Liver (tissue), 9 donors: Measurements from ENCODE around the gene KCTD16. TPM values are rescaled to one million over a fixed set of nuclear protein-coding genes. Genes with fewer than 3 reads are reported as not detected.

Experiments
- DNase-seq: peaks from one replicate; pipeline ENCODE4 v3.0.0-alpha.2; 2017; ENCODE audit warnings: low spot score
- H3K27ac ChIP-seq, 2 donors: one replicate each; pipeline ENCODE4 v1.7.0; 2013; ENCODE audit warnings: inconsistent platforms in 2 of 2, low read length in 2 of 2, control low read depth in 1 of 2, low read depth in 1 of 2, mild to moderate bottlenecking in 1 of 2
- H3K27me3 ChIP-seq, 4 donors: one replicate each; pipeline versions ENCODE4 v1.6.1 to v1.7.0; 2013; ENCODE audit warnings: low read length in 3 of 4, inconsistent platforms in 1 of 4, mild to moderate bottlenecking in 1 of 4, moderate library complexity in 1 of 4; ENCODE audit not compliant: control insufficient read depth in 4 of 4, insufficient read depth in 4 of 4
- H3K36me3 ChIP-seq, 4 donors: one replicate each; pipeline versions ENCODE4 v1.6.1 to v1.7.0; 2013; ENCODE audit warnings: low read length in 3 of 4, mild to moderate bottlenecking in 3 of 4, low read depth in 1 of 4, moderate library complexity in 1 of 4; ENCODE audit not compliant: control insufficient read depth in 4 of 4, insufficient read depth in 3 of 4
- H3K4me1 ChIP-seq, 4 donors: one replicate each; pipeline versions ENCODE4 v1.6.1 to v1.7.0; 2013; ENCODE audit warnings: low read length in 3 of 4, mild to moderate bottlenecking in 3 of 4, moderate library complexity in 1 of 4; ENCODE audit not compliant: control insufficient read depth in 4 of 4, insufficient read depth in 4 of 4
- H3K4me3 ChIP-seq, 3 donors: one replicate each; pipeline versions ENCODE4 v1.6.1 to v1.7.0; 2013; ENCODE audit warnings: low read length in 3 of 3, control low read depth in 1 of 3, low read depth in 1 of 3, mild to moderate bottlenecking in 1 of 3
- H3K9ac ChIP-seq, 2 donors: one replicate each; pipeline ENCODE4 v1.7.0; 2013; ENCODE audit warnings: low read length in 2 of 2, mild to moderate bottlenecking in 2 of 2, moderate library complexity in 2 of 2, control low read depth in 1 of 2, low read depth in 1 of 2
- H3K9me3 ChIP-seq, 4 donors: one replicate each; pipeline versions ENCODE4 v1.6.1 to v1.7.0; 2013; ENCODE audit warnings: low read length in 3 of 4; ENCODE audit not compliant: control insufficient read depth in 4 of 4
- EGR1 ChIP-seq, 2 donors: IDR thresholded peaks; 2 replicates each; pipeline ENCODE4 v1.6.1; 2016 to 2018; ENCODE audit warnings: antibody characterized with exemption in 2 of 2, low read depth in 2 of 2
- FOXA1 ChIP-seq: IDR thresholded peaks from 2 replicates; pipeline ENCODE4 v1.6.1; 2016; ENCODE audit warnings: antibody characterized with exemption
- FOXA2 ChIP-seq: IDR thresholded peaks from 2 replicates; pipeline ENCODE4 v1.6.1; 2016; ENCODE audit warnings: antibody characterized with exemption
- HNF4A ChIP-seq, 2 donors: conservative IDR thresholded peaks; 2 replicates each; pipeline ENCODE4 v1.6.1; 2016; ENCODE audit warnings: antibody characterized with exemption in 2 of 2, mild to moderate bottlenecking in 2 of 2
- HNF4G ChIP-seq: IDR thresholded peaks from 2 replicates; pipeline ENCODE4 v1.6.1; 2016; ENCODE audit warnings: antibody characterized with exemption
- MAX ChIP-seq: IDR thresholded peaks from 2 replicates; pipeline ENCODE4 v1.6.1; 2016; ENCODE audit warnings: antibody characterized with exemption
- NR2F2 ChIP-seq: IDR thresholded peaks from 2 replicates; pipeline ENCODE4 v1.6.1; 2016; ENCODE audit warnings: antibody characterized with exemption
- RAD21 ChIP-seq, 2 donors: IDR thresholded peaks; 2 replicates each; pipeline ENCODE4 v1.6.1; 2016; ENCODE audit warnings: antibody characterized with exemption in 2 of 2, mild to moderate bottlenecking in 2 of 2
- REST ChIP-seq: IDR thresholded peaks from 2 replicates; pipeline ENCODE4 v1.6.1; 2016; ENCODE audit warnings: antibody characterized with exemption, mild to moderate bottlenecking
- RXRA ChIP-seq, 2 donors: IDR thresholded peaks; 2 replicates each; pipeline ENCODE4 v1.6.1; 2017 to 2018; ENCODE audit warnings: antibody characterized with exemption in 2 of 2, mild to moderate bottlenecking in 1 of 2
- TAF1 ChIP-seq: conservative IDR thresholded peaks from 2 replicates; pipeline ENCODE4 v1.6.1; 2016; ENCODE audit warnings: antibody characterized with exemption, mild to moderate bottlenecking
- ZBTB33 ChIP-seq: IDR thresholded peaks from 2 replicates; pipeline ENCODE4 v1.6.1; 2016; ENCODE audit warnings: antibody characterized with exemption
- WGBS: extraction: QIAGEN DNeasy Blood & Tissue Kit; methylation state at CpG from one replicate; pipeline ENCODE4 v1.1.7; 2013; 5-methylcytosine and 5-hydroxymethylcytosine counted together
- polyA plus RNA-seq, 2 donors: library from polyadenylated mRNA; stranded (reverse) in 1 of 2; unstranded in 1 of 2; fragments of 200-250 nt in 1 of 2; fragments of >200 nt in 1 of 2; fragmentation: Nextera tagmentation in 1 of 2; extraction: Ambion mirVana in 1 of 2; gene quantifications; one replicate each; pipeline versions ENCODE4 v1.2.1 to v1.2.3, GENCODE V29; 2013 to 2015
- total RNA-seq, 2 donors: library from RNA; depleted of rRNA; stranded (reverse); fragments of >200 nt; gene quantifications; one replicate each; pipeline ENCODE4 v1.2.3, GENCODE V29; 2014
- donor health status: healthy.
- donor health status: healthy.
- donor health status: healthy.
- donor health status: healthy.
- donor health status: healthy.

The KCTD16 gene
- total and polyA plus RNA-seq, 4 donors = under 0.01 to 0.05 (median 0.01) TPM; not detected in 1

- WGBS = 70% methylated on average over 3 of the region's 3 CpGs
- no peak for TF ChIP-seq ZBTB33
- no peak for TF ChIP-seq HNF4G
- no peak for TF ChIP-seq REST
- TF ChIP-seq HNF4A (conservative IDR thresholded peaks at IDR 0.05) = no peak
- TF ChIP-seq FOXA2 = no peak
- Histone ChIP-seq H3K27me3 (no peaks in the 10 kb centered on the region), H3K36me3 (no peaks in the 10 kb centered on the region), H3K4me1 (no peaks in the 10 kb centered on the region), H3K9me3 (no peaks in the 10 kb centered on the region), H3K27ac (no peak overlapping the region), H3K4me3 (no peak overlapping the region), H3K9ac (no peak overlapping the region)
- no peak for DNase-seq
Observed at GRCh38 chr5:144463481-144464223, 293.0 kb downstream of the KCTD16 start.

- Histone ChIP-seq H3K27ac (no peak overlapping the region), H3K9ac (no peak overlapping the region), H3K27me3 (no peaks in the 10 kb centered on the region), H3K36me3 (no peaks in the 10 kb centered on the region), H3K4me1 (no peaks in the 10 kb centered on the region), H3K9me3 (no peaks in the 10 kb centered on the region), H3K4me3 (no peak overlapping the region)
- TF ChIP-seq MAX (no peak), NR2F2 (no peak), RAD21 (IDR thresholded peaks at IDR 0.05) (no peak), FOXA1 (no peak), EGR1 (IDR thresholded peaks at IDR 0.05; ENCODE audit: low read depth in 2 of 2) (no peak), RXRA (IDR thresholded peaks at IDR 0.05) (no peak), ZBTB33 (no peak), TAF1 (no peak)
- DNase-seq = no peak
- 96% methylated on average over 1 of the region's 1 CpG for WGBS
Observed at GRCh38 chr5:144464306-144464705, 293.6 kb downstream of the KCTD16 start.
